ENCODE data around the gene CCDC15. TPM values are rescaled to one million over a fixed set of nuclear protein-coding genes. Genes with fewer than 3 reads are reported as not detected.
A peak's percentile ranks its signal among the peaks of the same experiment; 100 is the strongest.

The CCDC15 gene
- total and polyA plus RNA-seq, 2 experiments from 2014 or later = 2.9 to 3.3 TPM

DNA sequence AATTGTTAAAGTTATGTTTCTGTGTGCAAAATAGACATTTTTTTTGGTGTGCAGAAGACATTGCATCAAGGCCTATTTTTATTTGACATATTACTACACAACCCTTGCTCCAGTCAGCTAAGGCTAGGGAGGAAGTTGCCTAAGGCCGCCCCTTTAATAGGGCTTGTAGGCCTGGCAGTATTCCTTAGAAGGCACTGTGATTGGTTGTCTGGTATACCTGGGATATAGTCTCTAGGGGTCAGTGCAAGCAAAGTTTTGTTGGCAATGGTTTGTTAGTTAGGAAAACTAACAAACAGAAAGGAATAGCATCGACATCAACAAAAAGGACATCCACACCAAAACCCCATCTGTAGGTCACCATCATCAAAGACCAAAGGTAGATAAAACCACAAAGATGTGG is 16.9 kb downstream of the CCDC15 start:
- no peaks in the 10 kb centered on the region for H3K79me2 ChIP-seq (replicated peaks; ENCODE audit: insufficient read depth)
- no peaks in the 10 kb centered on the region for H4K20me1 ChIP-seq (replicated peaks; ENCODE audit: insufficient read depth)
- no peaks in the 10 kb centered on the region for H3K27me3 ChIP-seq (ENCODE audit: insufficient read depth)
- no peak overlapping the region for H3K27ac ChIP-seq (ENCODE audit: low read depth)
- H3K27ac Mint-ChIP-seq = no peak overlapping the region
- no peak overlapping the region for H3K4me3 ChIP-seq
- H3F3A ChIP-seq (replicated peaks; ENCODE audit: low read depth) = no peaks in the 10 kb centered on the region
- no peak overlapping the region for H3K4me2 ChIP-seq
- H3K4me1 Mint-ChIP-seq = peaks cover 2% of the 10 kb centered on the region; the same call in 1 of the 3 replicates
- no peaks in the 10 kb centered on the region for H3K27me3 Mint-ChIP-seq (ENCODE audit: insufficient read depth, low read depth, poor library complexity)
- DNase-seq (ENCODE audit: low spot score) (peak; percentile 78), ATAC-seq (peak; percentile 100)
- H3K4me3 Mint-ChIP-seq = no peak overlapping the region
- no peak overlapping the region for H2AFZ ChIP-seq
- no peaks in the 10 kb centered on the region for H3K36me3 ChIP-seq (ENCODE audit: insufficient read depth)
- TF ChIP-seq, protein P1, sequence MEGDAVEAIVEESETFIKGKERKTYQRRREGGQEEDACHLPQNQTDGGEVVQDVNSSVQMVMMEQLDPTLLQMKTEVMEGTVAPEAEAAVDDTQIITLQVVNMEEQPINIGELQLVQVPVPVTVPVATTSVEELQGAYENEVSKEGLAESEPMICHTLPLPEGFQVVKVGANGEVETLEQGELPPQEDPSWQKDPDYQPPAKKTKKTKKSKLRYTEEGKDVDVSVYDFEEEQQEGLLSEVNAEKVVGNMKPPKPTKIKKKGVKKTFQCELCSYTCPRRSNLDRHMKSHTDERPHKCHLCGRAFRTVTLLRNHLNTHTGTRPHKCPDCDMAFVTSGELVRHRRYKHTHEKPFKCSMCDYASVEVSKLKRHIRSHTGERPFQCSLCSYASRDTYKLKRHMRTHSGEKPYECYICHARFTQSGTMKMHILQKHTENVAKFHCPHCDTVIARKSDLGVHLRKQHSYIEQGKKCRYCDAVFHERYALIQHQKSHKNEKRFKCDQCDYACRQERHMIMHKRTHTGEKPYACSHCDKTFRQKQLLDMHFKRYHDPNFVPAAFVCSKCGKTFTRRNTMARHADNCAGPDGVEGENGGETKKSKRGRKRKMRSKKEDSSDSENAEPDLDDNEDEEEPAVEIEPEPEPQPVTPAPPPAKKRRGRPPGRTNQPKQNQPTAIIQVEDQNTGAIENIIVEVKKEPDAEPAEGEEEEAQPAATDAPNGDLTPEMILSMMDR (conservative IDR thresholded peaks at IDR 0.05; ENCODE audit: low read depth in 2 of 2) = peak; percentile 44 to 70
- no peak for TF ChIP-seq ZNF331 (CRISPR knock-in tag; IDR thresholded peaks at IDR 0.05; ENCODE audit: low read depth)
- H3K4me1 ChIP-seq (ENCODE audit: insufficient read depth) = no peaks in the 10 kb centered on the region
- no peaks in the 10 kb centered on the region for H3K9me3 Mint-ChIP-seq
- H3K9me2 ChIP-seq (ENCODE audit: insufficient read depth) = no peaks in the 10 kb centered on the region
- 0 out of 3 replicates have a peak, but pooled peaks cover 3% of the 10 kb centered on the region for H3K36me3 Mint-ChIP-seq (ENCODE audit: low read depth)

DNA sequence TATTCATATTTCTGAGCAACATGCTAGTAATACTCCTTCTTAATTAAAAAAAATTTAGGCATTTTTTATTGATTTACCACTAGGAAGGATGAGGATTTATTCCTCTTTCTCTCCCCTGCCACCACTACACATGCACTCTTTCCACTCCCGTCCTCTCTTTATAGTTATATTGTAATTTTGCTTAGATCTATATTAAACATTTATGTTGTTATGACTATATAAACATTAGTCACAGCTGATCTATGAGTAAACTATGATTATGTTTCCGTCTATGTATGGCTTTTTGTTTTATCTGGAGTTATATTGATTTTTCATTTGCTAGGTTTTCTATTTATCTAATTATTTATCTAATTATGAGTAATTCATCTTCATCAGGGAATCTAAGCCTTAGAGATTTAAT is 17.8 kb downstream of the CCDC15 start:
- no peak overlapping the region for H3K27ac ChIP-seq (ENCODE audit: low read depth)
- no peak overlapping the region for H3K4me3 ChIP-seq
- Mint-ChIP-seq H3K9me3 (no peaks in the 10 kb centered on the region), H3K27ac (no peak overlapping the region), H3K27me3 (ENCODE audit: insufficient read depth, low read depth, poor library complexity) (no peaks in the 10 kb centered on the region), H3K4me1 (peaks cover 2% of the 10 kb centered on the region; the same call in 1 of the 3 replicates), H3K36me3 (ENCODE audit: low read depth) (0 out of 3 replicates have a peak, but pooled peaks cover 3% of the 10 kb centered on the region), H3K4me3 (no peak overlapping the region)
- H3K4me1 ChIP-seq (ENCODE audit: insufficient read depth) = no peaks in the 10 kb centered on the region
- no peak overlapping the region for H3K4me2 ChIP-seq
- no peaks in the 10 kb centered on the region for H3K79me2 ChIP-seq (replicated peaks; ENCODE audit: insufficient read depth)
- H3K27me3 ChIP-seq (ENCODE audit: insufficient read depth) = no peaks in the 10 kb centered on the region
- H3F3A ChIP-seq (replicated peaks; ENCODE audit: low read depth) = no peaks in the 10 kb centered on the region
- ATAC-seq (no peak), DNase-seq (ENCODE audit: low spot score) (no peak)
- H2AFZ ChIP-seq = no peak overlapping the region
- no peaks in the 10 kb centered on the region for H3K36me3 ChIP-seq (ENCODE audit: insufficient read depth)
- H3K9me2 ChIP-seq (ENCODE audit: insufficient read depth) = no peaks in the 10 kb centered on the region
- no peaks in the 10 kb centered on the region for H4K20me1 ChIP-seq (replicated peaks; ENCODE audit: insufficient read depth)
- TF ChIP-seq NANOG (IDR thresholded peaks at IDR 0.05; ENCODE audit: borderline replicate concordance) = no peak
- no peak for TF ChIP-seq STAT1 (IDR thresholded peaks at IDR 0.05; ENCODE audit: unreplicated experiment)
- TF ChIP-seq, protein P2, sequence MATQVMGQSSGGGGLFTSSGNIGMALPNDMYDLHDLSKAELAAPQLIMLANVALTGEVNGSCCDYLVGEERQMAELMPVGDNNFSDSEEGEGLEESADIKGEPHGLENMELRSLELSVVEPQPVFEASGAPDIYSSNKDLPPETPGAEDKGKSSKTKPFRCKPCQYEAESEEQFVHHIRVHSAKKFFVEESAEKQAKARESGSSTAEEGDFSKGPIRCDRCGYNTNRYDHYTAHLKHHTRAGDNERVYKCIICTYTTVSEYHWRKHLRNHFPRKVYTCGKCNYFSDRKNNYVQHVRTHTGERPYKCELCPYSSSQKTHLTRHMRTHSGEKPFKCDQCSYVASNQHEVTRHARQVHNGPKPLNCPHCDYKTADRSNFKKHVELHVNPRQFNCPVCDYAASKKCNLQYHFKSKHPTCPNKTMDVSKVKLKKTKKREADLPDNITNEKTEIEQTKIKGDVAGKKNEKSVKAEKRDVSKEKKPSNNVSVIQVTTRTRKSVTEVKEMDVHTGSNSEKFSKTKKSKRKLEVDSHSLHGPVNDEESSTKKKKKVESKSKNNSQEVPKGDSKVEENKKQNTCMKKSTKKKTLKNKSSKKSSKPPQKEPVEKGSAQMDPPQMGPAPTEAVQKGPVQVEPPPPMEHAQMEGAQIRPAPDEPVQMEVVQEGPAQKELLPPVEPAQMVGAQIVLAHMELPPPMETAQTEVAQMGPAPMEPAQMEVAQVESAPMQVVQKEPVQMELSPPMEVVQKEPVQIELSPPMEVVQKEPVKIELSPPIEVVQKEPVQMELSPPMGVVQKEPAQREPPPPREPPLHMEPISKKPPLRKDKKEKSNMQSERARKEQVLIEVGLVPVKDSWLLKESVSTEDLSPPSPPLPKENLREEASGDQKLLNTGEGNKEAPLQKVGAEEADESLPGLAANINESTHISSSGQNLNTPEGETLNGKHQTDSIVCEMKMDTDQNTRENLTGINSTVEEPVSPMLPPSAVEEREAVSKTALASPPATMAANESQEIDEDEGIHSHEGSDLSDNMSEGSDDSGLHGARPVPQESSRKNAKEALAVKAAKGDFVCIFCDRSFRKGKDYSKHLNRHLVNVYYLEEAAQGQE (IDR thresholded peaks at IDR 0.05; ENCODE audit: unreplicated experiment) = no peak
- TF ChIP-seq, protein P3, sequence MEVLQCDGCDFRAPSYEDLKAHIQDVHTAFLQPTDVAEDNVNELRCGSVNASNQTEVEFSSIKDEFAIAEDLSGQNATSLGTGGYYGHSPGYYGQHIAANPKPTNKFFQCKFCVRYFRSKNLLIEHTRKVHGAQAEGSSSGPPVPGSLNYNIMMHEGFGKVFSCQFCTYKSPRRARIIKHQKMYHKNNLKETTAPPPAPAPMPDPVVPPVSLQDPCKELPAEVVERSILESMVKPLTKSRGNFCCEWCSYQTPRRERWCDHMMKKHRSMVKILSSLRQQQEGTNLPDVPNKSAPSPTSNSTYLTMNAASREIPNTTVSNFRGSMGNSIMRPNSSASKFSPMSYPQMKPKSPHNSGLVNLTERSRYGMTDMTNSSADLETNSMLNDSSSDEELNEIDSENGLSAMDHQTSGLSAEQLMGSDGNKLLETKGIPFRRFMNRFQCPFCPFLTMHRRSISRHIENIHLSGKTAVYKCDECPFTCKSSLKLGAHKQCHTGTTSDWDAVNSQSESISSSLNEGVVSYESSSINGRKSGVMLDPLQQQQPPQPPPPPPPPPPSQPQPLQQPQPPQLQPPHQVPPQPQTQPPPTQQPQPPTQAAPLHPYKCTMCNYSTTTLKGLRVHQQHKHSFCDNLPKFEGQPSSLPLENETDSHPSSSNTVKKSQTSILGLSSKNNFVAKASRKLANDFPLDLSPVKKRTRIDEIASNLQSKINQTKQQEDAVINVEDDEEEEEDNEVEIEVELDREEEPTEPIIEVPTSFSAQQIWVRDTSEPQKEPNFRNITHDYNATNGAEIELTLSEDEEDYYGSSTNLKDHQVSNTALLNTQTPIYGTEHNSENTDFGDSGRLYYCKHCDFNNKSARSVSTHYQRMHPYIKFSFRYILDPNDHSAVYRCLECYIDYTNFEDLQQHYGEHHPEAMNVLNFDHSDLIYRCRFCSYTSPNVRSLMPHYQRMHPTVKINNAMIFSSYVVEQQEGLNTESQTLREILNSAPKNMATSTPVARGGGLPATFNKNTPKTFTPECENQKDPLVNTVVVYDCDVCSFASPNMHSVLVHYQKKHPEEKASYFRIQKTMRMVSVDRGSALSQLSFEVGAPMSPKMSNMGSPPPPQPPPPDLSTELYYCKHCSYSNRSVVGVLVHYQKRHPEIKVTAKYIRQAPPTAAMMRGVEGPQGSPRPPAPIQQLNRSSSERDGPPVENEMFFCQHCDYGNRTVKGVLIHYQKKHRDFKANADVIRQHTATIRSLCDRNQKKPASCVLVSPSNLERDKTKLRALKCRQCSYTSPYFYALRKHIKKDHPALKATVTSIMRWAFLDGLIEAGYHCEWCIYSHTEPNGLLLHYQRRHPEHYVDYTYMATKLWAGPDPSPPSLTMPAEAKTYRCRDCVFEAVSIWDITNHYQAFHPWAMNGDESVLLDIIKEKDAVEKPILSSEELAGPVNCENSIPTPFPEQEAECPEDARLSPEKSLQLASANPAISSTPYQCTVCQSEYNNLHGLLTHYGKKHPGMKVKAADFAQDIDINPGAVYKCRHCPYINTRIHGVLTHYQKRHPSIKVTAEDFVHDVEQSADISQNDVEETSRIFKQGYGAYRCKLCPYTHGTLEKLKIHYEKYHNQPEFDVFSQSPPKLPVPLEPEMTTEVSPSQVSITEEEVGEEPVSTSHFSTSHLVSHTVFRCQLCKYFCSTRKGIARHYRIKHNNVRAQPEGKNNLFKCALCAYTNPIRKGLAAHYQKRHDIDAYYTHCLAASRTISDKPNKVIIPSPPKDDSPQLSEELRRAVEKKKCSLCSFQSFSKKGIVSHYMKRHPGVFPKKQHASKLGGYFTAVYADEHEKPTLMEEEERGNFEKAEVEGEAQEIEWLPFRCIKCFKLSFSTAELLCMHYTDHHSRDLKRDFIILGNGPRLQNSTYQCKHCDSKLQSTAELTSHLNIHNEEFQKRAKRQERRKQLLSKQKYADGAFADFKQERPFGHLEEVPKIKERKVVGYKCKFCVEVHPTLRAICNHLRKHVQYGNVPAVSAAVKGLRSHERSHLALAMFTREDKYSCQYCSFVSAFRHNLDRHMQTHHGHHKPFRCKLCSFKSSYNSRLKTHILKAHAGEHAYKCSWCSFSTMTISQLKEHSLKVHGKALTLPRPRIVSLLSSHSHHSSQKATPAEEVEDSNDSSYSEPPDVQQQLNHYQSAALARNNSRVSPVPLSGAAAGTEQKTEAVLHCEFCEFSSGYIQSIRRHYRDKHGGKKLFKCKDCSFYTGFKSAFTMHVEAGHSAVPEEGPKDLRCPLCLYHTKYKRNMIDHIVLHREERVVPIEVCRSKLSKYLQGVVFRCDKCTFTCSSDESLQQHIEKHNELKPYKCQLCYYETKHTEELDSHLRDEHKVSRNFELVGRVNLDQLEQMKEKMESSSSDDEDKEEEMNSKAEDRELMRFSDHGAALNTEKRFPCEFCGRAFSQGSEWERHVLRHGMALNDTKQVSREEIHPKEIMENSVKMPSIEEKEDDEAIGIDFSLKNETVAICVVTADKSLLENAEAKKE (CRISPR knock-in tag; IDR thresholded peaks at IDR 0.05) = no peak
- TF ChIP-seq, protein P4, sequence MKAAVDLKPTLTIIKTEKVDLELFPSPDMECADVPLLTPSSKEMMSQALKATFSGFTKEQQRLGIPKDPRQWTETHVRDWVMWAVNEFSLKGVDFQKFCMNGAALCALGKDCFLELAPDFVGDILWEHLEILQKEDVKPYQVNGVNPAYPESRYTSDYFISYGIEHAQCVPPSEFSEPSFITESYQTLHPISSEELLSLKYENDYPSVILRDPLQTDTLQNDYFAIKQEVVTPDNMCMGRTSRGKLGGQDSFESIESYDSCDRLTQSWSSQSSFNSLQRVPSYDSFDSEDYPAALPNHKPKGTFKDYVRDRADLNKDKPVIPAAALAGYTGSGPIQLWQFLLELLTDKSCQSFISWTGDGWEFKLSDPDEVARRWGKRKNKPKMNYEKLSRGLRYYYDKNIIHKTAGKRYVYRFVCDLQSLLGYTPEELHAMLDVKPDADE (IDR thresholded peaks at IDR 0.05) = no peak
- TF ChIP-seq EZH2 (IDR thresholded peaks at IDR 0.05; ENCODE audit: low read depth, unreplicated experiment) = no peak
- TF ChIP-seq CREB1 (CRISPR knock-in tag; IDR thresholded peaks at IDR 0.05; ENCODE audit: low read depth) = no peak
- TF ChIP-seq POLR2AphosphoS5 (IDR thresholded peaks at IDR 0.05; ENCODE audit: low read depth) = no peak
